CD4-positive, alpha-beta T cell (primary cell): ENCODE data around the gene SLC24A2. TPM values are rescaled to one million over a fixed set of nuclear protein-coding genes. Genes with fewer than 3 reads are reported as not detected.
"Not testable (repeated sequence)": the region's sequence is repeated elsewhere in the genome, so short reads cannot be mapped to it uniquely, and the experiment has no call there.

Source experiments
- ATAC-seq: fragments of 200-7000 bp; cut with Tn5 transposase; one replicate; pipeline ENCODE4 v1.10.0; 2022; ENCODE audit warnings: mild to moderate bottlenecking; ENCODE audit not compliant: poor library complexity
- CTCF ChIA-PET: fragments of 350-600 bp; sonication (Branson Sonifier 250); formaldehyde crosslinking; loops from one replicate; lab custom pipeline; 2021; ENCODE audit warnings: antibody characterized with exemption, inconsistent platforms; lab: Charles Lee
- POLR2A ChIA-PET: fragments of 350-600 bp; sonication (Branson Sonifier 250); formaldehyde crosslinking; loops from one replicate; lab custom pipeline; 2021; ENCODE audit warnings: antibody characterized with exemption, inconsistent platforms; lab: Charles Lee
- DNase-seq, 14 experiments: peaks; one replicate each; pipeline ENCODE4 v3.0.0-alpha.2; 2013 to 2020; ENCODE audit warnings: mixed read lengths in 2 of 14
- H3K27ac ChIP-seq, 2 donors: one replicate each; pipeline versions ENCODE4 v1.5.1 to v1.7.0; 2013; ENCODE audit warnings: low read length in 2 of 2, low read depth in 1 of 2, mild to moderate bottlenecking in 1 of 2
- H3K27me3 ChIP-seq, 2 experiments: 1 replicate in 1 of 2; 2 replicates in 1 of 2; pipeline versions ENCODE4 v1.6.1 to v1.7.0; 2013; ENCODE audit warnings: low read length in 2 of 2, control low read depth in 1 of 2, mild to moderate bottlenecking in 1 of 2, moderate library complexity in 1 of 2; ENCODE audit not compliant: insufficient read depth in 2 of 2, control insufficient read depth in 1 of 2
- H3K36me3 ChIP-seq: one replicate; pipeline ENCODE4 v1.6.1; 2013; ENCODE audit warnings: low read length, control low read depth; ENCODE audit not compliant: insufficient read depth
- H3K4me1 ChIP-seq: one replicate; pipeline ENCODE4 v1.6.1; 2013; ENCODE audit warnings: low read length, control low read depth; ENCODE audit not compliant: insufficient read depth
- H3K4me3 ChIP-seq: one replicate; pipeline ENCODE4 v1.5.1; 2013; ENCODE audit warnings: mild to moderate bottlenecking, low read length, moderate library complexity
- H3K9me3 ChIP-seq, 2 experiments: 1 replicate in 1 of 2; 2 replicates in 1 of 2; pipeline versions ENCODE4 v1.6.1 to v1.7.0; 2013; ENCODE audit warnings: low read length in 2 of 2, mild to moderate bottlenecking in 2 of 2, control low read depth in 1 of 2, moderate library complexity in 1 of 2; ENCODE audit not compliant: control insufficient read depth in 1 of 2, insufficient read depth in 1 of 2
- H3K27ac Mint-ChIP-seq: one replicate; pipeline ENCODE4 v1.8.0; 2020; ENCODE audit warnings: mixed read lengths
- H3K27me3 Mint-ChIP-seq: one replicate; pipeline ENCODE4 v1.8.0; 2021; ENCODE audit warnings: mixed read lengths
- H3K36me3 Mint-ChIP-seq: one replicate; pipeline ENCODE4 v1.8.0; 2021; ENCODE audit warnings: low read depth, mixed read lengths
- H3K4me1 Mint-ChIP-seq: one replicate; pipeline ENCODE4 v1.8.0; 2021; ENCODE audit warnings: low read depth, mixed read lengths
- H3K4me3 Mint-ChIP-seq: one replicate; pipeline ENCODE4 v1.8.0; 2020; ENCODE audit warnings: mild to moderate bottlenecking, mixed read lengths
- H3K9me3 Mint-ChIP-seq: one replicate; pipeline ENCODE4 v1.8.0; 2020; ENCODE audit warnings: mixed read lengths
- CTCF ChIP-seq: fragments of 200-600 bp; IDR thresholded peaks from one replicate; pipeline ENCODE4 v1.8.0; 2022; ENCODE audit warnings: antibody characterized with exemption, mild to moderate bottlenecking
- intact Hi-C, 2 experiments: fragments of 100-400 bp; cut with DNase I in 1 of 2; cut with micrococcal nuclease in 1 of 2; formaldehyde crosslinking; loops; one replicate each; pipeline versions ENCODE4 v1.15.1 to v1.9.0; 2023 to 2025; cut with DNase I, micrococcal nuclease
- polyA plus RNA-seq, 2 donors: library from polyadenylated mRNA; unstranded; fragments of 120-200 nt; gene quantifications; one replicate each; pipeline ENCODE4 v1.2.1, GENCODE V29; 2013
- total RNA-seq, 174 experiments: library from RNA in 2 of 174; stranded (reverse) in 2 of 174; gene quantifications; one replicate each; pipeline ENCODE4 v1.2.3 and lab custom pipeline; 2021 to 2026

SLC24A2 gene
- total RNA-seq (not detected), total RNA-seq (lab: John Stamatoyannopoulos, UW) (0 to 0.61 (median 0) reads per million in 172 experiments)
- 0.01 TPM for polyA plus RNA-seq (2013, experiment 1 of 2)
- 0.01 TPM for polyA plus RNA-seq (2013, experiment 2 of 2)

DNA sequence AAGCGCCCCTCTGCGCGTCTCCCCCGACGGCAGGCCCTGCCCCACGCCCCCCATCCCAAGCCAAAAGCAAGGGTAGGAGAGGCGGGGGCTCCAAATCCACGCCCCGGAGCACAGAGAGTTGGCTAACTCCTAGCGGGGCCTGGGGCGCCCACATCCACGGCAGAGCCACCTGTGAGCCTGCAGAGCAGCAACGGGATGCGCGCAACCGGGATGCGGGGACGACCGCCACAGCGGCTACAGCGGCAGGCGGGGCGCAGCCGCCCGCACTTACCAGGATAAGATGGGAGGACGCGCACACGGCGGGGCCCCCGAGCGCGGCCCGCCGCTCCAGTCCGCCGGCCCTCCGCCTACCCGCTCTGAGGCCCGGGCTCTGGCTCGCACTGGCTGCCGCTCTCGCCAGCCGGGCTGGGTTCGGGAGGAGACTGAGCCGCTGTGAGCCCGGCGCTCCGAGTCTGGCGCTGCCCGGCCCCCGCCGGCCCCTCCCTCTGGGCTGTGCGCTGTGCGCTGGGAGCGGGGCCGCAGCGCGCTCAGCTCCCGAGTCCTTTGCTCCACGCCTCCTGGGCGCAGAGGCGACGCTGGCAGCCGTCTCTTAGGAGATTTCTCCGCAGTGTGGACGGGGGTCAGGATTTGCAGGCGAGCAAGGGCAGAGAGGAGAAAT lies at the start of gene SLC24A2:
Gene SLC24A2 (minus strand): TSS at position 424 of the 658 bp plus-strand sequence.
- no peak for TF ChIP-seq CTCF
- Histone ChIP-seq H3K4me1 (no peaks in the 10 kb centered on the region), H3K27me3 (peaks cover 17 to 34% of the 10 kb centered on the region in 2 experiments), H3K27ac (no peak within 1 kb of the TSS), H3K9me3 (peaks cover 0 to 6% of the 10 kb centered on the region in 2 experiments), H3K4me3 (no peak within 1 kb of the TSS), H3K36me3 (no peaks in the 10 kb centered on the region)
- ChIA-PET POLR2A (no interaction called here), CTCF (no interaction called here)
- ATAC-seq (no peak), DNase-seq (no peak)
- Mint-ChIP-seq H3K36me3 (no peaks in the 10 kb centered on the region), H3K4me1 (no peaks in the 10 kb centered on the region), H3K27ac (no peak within 1 kb of the TSS), H3K9me3 (no peaks in the 10 kb centered on the region), H3K4me3 (no peak within 1 kb of the TSS), H3K27me3 (peaks cover 62% of the 10 kb centered on the region)
- intact Hi-C loops, result no loop called here

DNA sequence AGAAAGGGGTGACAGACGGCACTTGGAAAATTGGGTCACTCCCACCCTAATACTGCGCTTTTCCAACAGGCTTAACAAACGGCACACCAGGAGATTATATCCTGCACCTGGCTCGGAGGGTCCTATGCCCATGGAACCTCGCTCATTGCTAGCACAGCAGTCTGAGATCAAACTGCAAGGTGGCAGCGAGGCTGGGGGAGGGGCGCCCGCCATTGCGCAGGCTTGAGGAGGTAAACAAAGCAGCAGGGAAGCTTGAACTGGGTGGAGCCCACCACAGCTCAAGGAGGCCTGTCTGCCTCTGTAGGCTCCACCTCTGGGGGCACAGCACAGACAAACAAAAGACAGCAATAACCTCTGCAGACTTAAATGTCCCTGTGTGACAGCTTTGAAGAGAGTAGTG lies 44.5 kb upstream of the SLC24A2 start:
- H3K9me3 ChIP-seq, DNase-seq, H3K4me1 Mint-ChIP-seq, CTCF ChIA-PET, H3K9me3 Mint-ChIP-seq, H3K36me3 Mint-ChIP-seq, H3K27ac ChIP-seq, H3K4me1 ChIP-seq, H3K27ac Mint-ChIP-seq, ATAC-seq, POLR2A ChIA-PET, H3K36me3 ChIP-seq, H3K27me3 ChIP-seq, H3K4me3 ChIP-seq, H3K4me3 Mint-ChIP-seq, intact Hi-C loops: not testable (repeated sequence)
- H3K27me3 Mint-ChIP-seq, result peaks cover 12% of the 10 kb centered on the region

DNA sequence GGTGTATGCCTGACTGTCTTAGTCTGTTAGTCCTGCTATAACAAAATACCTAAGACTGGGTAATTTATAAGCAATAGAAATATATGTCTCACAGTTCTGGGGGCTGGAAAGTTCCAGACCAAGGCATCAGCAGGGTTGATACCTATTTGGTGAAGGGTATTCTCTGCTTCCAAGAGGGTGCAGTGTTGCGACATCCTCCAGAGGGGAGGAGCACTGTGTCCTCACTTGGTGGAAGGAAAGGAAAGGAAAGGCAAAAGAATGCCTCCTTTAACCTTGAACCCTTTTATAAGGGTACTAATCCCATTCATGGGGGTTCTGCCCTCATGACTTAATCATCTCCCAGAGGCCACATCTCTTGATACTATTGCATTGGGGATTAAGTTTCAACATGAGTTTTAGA lies 42.0 kb upstream of the SLC24A2 start:
- ATAC-seq, result no peak
- Histone ChIP-seq H3K4me3 (no peak overlapping the region), H3K27ac (no peak overlapping the region), H3K4me1 (no peaks in the 10 kb centered on the region), H3K27me3 (peaks cover 0 to 6% of the 10 kb centered on the region in 2 experiments), H3K9me3 (peaks cover 0 to 6% of the 10 kb centered on the region in 2 experiments), H3K36me3 (no peaks in the 10 kb centered on the region)
- ChIA-PET POLR2A (interaction anchor here (0.6 kb wide), 1 partner anchor 17 kb away, joined by 3 read pairs; no protein-coding TSS in a partner anchor), CTCF (no interaction called here)
- DNase-seq, result no peak
- TF ChIP-seq CTCF, result no peak
- intact Hi-C loops, result no loop called here
- Mint-ChIP-seq H3K4me1 (no peaks in the 10 kb centered on the region), H3K9me3 (peaks cover 3% of the 10 kb centered on the region), H3K27me3 (peaks cover 17% of the 10 kb centered on the region), H3K36me3 (no peaks in the 10 kb centered on the region), H3K27ac (no peak overlapping the region), H3K4me3 (no peak overlapping the region)
